Parathyroid adenoma (tissue), 2 donors: ENCODE measurements around the gene NTSR1.

ENCODE experiments used
- H2AFZ ChIP-seq: fragments of 300-600 bp; sonication (generic); one replicate; pipeline ENCODE4 v1.7.0; 2017; ENCODE audit warnings: antibody characterized with exemption, mild to moderate bottlenecking
- H3K27ac ChIP-seq: fragments of 300-600 bp; sonication (generic); one replicate; pipeline ENCODE4 v1.7.0; 2017
- H3K27me3 ChIP-seq: fragments of 300-600 bp; sonication (generic); one replicate; pipeline ENCODE4 v1.7.0; 2017; ENCODE audit warnings: low read length; ENCODE audit not compliant: control insufficient read depth, insufficient read depth
- H3K36me3 ChIP-seq: fragments of 300-600 bp; sonication (generic); one replicate; pipeline ENCODE4 v1.7.0; 2017; ENCODE audit warnings: low read length; ENCODE audit not compliant: control insufficient read depth, insufficient read depth
- H3K4me1 ChIP-seq: fragments of 300-600 bp; sonication (generic); one replicate; pipeline ENCODE4 v1.7.0; 2017; ENCODE audit warnings: control low read depth
- H3K4me2 ChIP-seq: fragments of 300-600 bp; sonication (generic); one replicate; pipeline ENCODE4 v1.7.0; 2017; ENCODE audit warnings: low read length
- H3K4me3 ChIP-seq: fragments of 300-600 bp; sonication (generic); one replicate; pipeline ENCODE4 v1.7.0; 2017; ENCODE audit warnings: low read depth, low read length
- H3K79me2 ChIP-seq: fragments of 300-600 bp; sonication (generic); one replicate; pipeline ENCODE4 v1.7.0; 2017; ENCODE audit warnings: control low read depth
- H3K9ac ChIP-seq: fragments of 300-600 bp; sonication (generic); one replicate; pipeline ENCODE4 v1.7.0; 2017; ENCODE audit warnings: mild to moderate bottlenecking
- H3K9me3 ChIP-seq: fragments of 300-600 bp; sonication (generic); one replicate; pipeline ENCODE4 v1.7.0; 2017; ENCODE audit warnings: low read length; ENCODE audit not compliant: control insufficient read depth
- CTCF ChIP-seq: fragments of 300-600 bp; sonication (generic); IDR thresholded peaks from one replicate; pipeline ENCODE4 v1.7.0; 2017; ENCODE audit warnings: antibody characterized with exemption, mild to moderate bottlenecking
- donor health status: primary hyperparathyroidism.

NTSR1 gene

GRCh38 chr20:62799873-62800272 lies 91.2 kb downstream of the NTSR1 start:
- H2AFZ ChIP-seq: no peak overlapping the region
- H3K79me2 ChIP-seq: no peaks in the 10 kb centered on the region
- no peak overlapping the region for H3K27ac ChIP-seq
- no peaks in the 10 kb centered on the region for H3K27me3 ChIP-seq
- no peak for TF ChIP-seq CTCF
- no peaks in the 10 kb centered on the region for H3K36me3 ChIP-seq
- no peaks in the 10 kb centered on the region for H3K9me3 ChIP-seq
- no peak overlapping the region for H3K4me3 ChIP-seq
- no peak overlapping the region for H3K9ac ChIP-seq
- no peak overlapping the region for H3K4me2 ChIP-seq
- peaks cover 7% of the 10 kb centered on the region for H3K4me1 ChIP-seq

- Histone ChIP-seq H3K4me3 (no peak overlapping the region), H3K4me1 (peaks cover 7% of the 10 kb centered on the region), H2AFZ (no peak overlapping the region), H3K36me3 (no peaks in the 10 kb centered on the region), H3K27ac (no peak overlapping the region), H3K79me2 (peaks cover 2% of the 10 kb centered on the region), H3K4me2 (no peak overlapping the region), H3K9ac (no peak overlapping the region), H3K9me3 (no peaks in the 10 kb centered on the region), H3K27me3 (no peaks in the 10 kb centered on the region)
- no peak for TF ChIP-seq CTCF
Observed at GRCh38 chr20:62800314-62801259, 92.0 kb downstream of the NTSR1 start.

GRCh38 chr20:62801284-62802010 lies 92.8 kb downstream of the NTSR1 start:
- TF ChIP-seq CTCF: no peak
- H3K9ac ChIP-seq: no peak overlapping the region
- H3K9me3 ChIP-seq: no peaks in the 10 kb centered on the region
- no peak overlapping the region for H3K4me2 ChIP-seq
- H3K4me1 ChIP-seq: peaks cover 12% of the 10 kb centered on the region
- H3K27me3 ChIP-seq: no peaks in the 10 kb centered on the region
- no peak overlapping the region for H3K27ac ChIP-seq
- peaks cover 9% of the 10 kb centered on the region for H3K79me2 ChIP-seq
- no peaks in the 10 kb centered on the region for H3K36me3 ChIP-seq
- no peak overlapping the region for H2AFZ ChIP-seq
- no peak overlapping the region for H3K4me3 ChIP-seq

- Histone ChIP-seq H3K79me2 (peaks cover 15% of the 10 kb centered on the region), H3K4me3 (no peak overlapping the region), H2AFZ (no peak overlapping the region), H3K4me1 (peaks cover 9% of the 10 kb centered on the region), H3K9ac (no peak overlapping the region), H3K9me3 (no peaks in the 10 kb centered on the region), H3K36me3 (no peaks in the 10 kb centered on the region), H3K27me3 (no peaks in the 10 kb centered on the region), H3K4me2 (no peak overlapping the region), H3K27ac (no peak overlapping the region)
- no peak for TF ChIP-seq CTCF
Observed at GRCh38 chr20:62802026-62802712, 93.5 kb downstream of the NTSR1 start.
